ENCODE data around the gene SFRP2. TPM values are rescaled to one million over a fixed set of nuclear protein-coding genes. Genes with fewer than 3 reads are reported as not detected.

Gene SFRP2
- total and polyA plus RNA-seq, 12 donors, result 0.57 to 23.2 (median 2.5) TPM

DNA sequence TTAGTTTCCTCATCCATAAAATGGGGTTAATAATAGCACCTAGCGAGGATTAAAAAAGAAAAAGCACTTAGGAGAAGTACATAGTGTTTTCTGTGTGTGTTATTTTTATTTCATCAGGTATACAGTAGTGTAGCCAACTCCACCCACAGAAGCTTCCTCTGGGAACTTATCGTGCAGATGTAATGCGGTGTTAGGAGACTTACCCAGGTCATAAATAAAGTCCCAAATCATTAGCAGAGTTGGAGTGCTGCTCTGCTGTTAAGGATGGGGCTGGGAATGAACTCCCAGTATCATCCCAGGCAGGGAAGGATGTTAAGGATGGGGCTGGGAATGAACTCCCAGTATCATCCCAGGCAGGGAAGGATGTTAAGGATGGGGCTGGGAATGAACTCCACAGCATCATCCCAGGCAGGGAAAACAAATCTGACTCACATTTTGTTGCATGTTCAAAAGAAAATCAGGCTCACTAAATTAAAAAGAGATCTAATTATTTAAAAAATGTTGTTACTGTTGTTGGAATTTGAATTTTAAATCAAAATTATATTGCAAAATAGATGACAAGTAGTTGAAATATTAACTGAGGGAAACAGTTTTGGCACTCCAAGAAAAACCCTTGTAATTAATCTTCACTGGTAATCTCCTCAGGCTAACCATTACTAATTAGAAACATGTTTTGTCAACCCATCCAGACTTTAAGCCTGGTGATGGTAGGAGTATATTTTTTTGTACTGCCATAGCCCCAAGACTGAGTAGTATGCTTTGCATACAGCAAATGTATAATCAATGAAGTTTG lies 10.2 kb upstream of the SFRP2 start:
- DNase-seq, result no peak
- no peaks in the 10 kb centered on the region for H3K27me3 ChIP-seq
- no peak overlapping the region for H3K4me3 ChIP-seq
- H3K9me3 ChIP-seq (replicated peaks in 1 of 3), result no peaks in the 10 kb centered on the region
- 59 to 79% (median 75%) methylated on average over 3 of the region's 3 CpGs for WGBS, 4 donors
- intact Hi-C loops (cut with DNase I), result no loop called here
- H3K4me1 ChIP-seq (replicated peaks in 1 of 2), result peaks cover 0 to 6% of the 10 kb centered on the region in 2 donors
- TF ChIP-seq, protein P1, sequence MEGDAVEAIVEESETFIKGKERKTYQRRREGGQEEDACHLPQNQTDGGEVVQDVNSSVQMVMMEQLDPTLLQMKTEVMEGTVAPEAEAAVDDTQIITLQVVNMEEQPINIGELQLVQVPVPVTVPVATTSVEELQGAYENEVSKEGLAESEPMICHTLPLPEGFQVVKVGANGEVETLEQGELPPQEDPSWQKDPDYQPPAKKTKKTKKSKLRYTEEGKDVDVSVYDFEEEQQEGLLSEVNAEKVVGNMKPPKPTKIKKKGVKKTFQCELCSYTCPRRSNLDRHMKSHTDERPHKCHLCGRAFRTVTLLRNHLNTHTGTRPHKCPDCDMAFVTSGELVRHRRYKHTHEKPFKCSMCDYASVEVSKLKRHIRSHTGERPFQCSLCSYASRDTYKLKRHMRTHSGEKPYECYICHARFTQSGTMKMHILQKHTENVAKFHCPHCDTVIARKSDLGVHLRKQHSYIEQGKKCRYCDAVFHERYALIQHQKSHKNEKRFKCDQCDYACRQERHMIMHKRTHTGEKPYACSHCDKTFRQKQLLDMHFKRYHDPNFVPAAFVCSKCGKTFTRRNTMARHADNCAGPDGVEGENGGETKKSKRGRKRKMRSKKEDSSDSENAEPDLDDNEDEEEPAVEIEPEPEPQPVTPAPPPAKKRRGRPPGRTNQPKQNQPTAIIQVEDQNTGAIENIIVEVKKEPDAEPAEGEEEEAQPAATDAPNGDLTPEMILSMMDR (IDR thresholded peaks at IDR 0.05), result no peak
- no peak for TF ChIP-seq POLR2A (IDR thresholded peaks at IDR 0.05)
- no peak overlapping the region for H3K27ac ChIP-seq
- H3K36me3 ChIP-seq (replicated peaks in 1 of 2), result no peaks in the 10 kb centered on the region

DNA sequence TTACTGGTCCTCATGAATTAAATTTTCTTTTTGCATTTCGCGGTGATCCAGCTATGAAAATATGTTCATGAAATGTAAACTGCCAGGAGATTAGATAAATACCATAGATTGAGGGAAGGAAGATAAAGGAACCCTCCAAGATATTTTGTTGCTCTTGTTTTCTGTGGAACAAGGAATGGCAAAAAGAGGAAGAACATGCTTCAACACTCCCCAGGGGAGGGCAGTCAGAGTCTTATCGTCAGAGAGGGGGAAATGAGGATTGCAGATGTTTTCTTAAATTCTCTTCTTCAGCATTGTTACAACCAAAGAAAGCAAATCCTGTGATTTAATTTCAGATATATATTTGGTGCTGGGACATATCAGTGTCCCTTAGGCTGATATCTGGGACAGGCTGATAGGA lies 9.5 kb upstream of the SFRP2 start:
- WGBS, 4 donors, result 52 to 72% (median 65%) methylated on average over 3 of the region's 3 CpGs
- H3K4me1 ChIP-seq (replicated peaks in 1 of 2), result peaks cover 0 to 6% of the 10 kb centered on the region in 2 donors
- peaks cover 4% of the 10 kb centered on the region for H3K27me3 ChIP-seq
- H3K36me3 ChIP-seq (replicated peaks in 1 of 2), result no peaks in the 10 kb centered on the region
- H3K9me3 ChIP-seq (replicated peaks in 1 of 3), result no peaks in the 10 kb centered on the region
- H3K27ac ChIP-seq, result no peak overlapping the region
- TF ChIP-seq, protein P1 (IDR thresholded peaks at IDR 0.05), result no peak
- TF ChIP-seq POLR2A (IDR thresholded peaks at IDR 0.05), result no peak
- no peak overlapping the region for H3K4me3 ChIP-seq
- DNase-seq, result no peak
- intact Hi-C loops (cut with DNase I), result no loop called here

DNA sequence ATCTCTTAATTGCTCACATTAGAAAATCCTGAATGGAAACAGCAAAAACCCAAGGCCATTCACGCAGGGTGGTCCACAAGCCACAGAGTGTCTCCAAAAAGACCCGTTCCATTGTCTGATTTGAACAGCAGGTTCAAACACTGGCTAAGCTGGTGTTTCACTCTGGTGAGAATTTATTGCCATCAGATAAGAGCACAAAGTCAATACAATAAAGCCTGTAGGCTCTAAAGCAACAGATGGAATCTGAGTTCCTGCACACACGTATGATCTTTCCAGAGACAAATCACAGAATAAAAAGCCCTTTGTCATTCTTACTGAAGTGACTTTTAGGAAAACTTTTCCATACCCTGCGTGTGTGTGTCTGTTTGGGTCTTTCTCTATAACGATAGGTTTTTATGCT lies 5.1 kb upstream of the SFRP2 start:
- H3K36me3 ChIP-seq (replicated peaks in 1 of 2), result no peaks in the 10 kb centered on the region
- peaks cover 3 to 19% of the 10 kb centered on the region in 2 donors for H3K4me1 ChIP-seq (replicated peaks in 1 of 2)
- H3K9me3 ChIP-seq (replicated peaks in 1 of 3), result no peaks in the 10 kb centered on the region
- 61 to 77% (median 73%) methylated on average over 5 of the region's 5 CpGs for WGBS, 4 donors
- H3K27me3 ChIP-seq, result peaks cover 46% of the 10 kb centered on the region
- H3K4me3 ChIP-seq, result no peak overlapping the region
- TF ChIP-seq, protein P1 (IDR thresholded peaks at IDR 0.05), result no peak
- TF ChIP-seq POLR2A (IDR thresholded peaks at IDR 0.05), result no peak
- H3K27ac ChIP-seq, result no peak overlapping the region
- intact Hi-C loops (cut with DNase I), result no loop called here
- DNase-seq, result no peak

DNA sequence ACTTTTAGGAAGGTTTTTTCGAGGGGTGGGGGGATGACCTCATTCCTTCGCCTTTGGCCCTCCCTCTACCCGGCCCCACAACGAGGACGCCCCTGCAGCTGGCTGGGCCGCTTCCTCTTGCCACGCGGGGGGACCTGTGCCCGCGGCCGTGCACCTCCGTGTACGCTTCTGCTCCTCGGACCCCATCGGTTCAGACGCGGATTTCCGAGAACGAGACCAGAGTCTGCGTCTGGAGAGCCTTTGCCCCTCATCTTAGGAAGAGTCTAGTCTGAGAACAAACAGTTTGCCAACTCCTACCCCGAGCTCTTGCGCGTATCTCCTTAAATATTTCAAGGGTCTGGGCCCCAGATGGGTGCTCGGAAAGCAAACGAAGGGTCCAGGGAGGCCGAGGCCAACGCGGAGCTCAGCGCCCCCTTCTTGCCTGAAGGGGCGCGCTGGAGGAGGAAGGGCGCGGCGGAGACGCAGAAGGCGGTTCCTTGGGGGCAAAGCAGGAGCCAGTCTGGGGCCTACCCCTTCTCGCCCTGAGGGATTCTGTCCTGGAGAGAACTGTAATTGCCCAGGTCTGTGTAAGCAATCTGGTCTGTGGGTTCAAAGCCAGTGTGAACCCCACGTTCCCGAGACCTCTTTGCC lies 3.9 kb upstream of the SFRP2 start:
- Histone ChIP-seq H3K9me3 (replicated peaks in 1 of 3) (no peaks in the 10 kb centered on the region), H3K36me3 (replicated peaks in 1 of 2) (no peaks in the 10 kb centered on the region), H3K27me3 (peaks cover 56% of the 10 kb centered on the region), H3K4me3 (peak overlapping the region in 1 of 4 donors; percentile 36), H3K4me1 (replicated peaks in 1 of 2) (peaks cover 3 to 24% of the 10 kb centered on the region in 2 donors), H3K27ac (no peak overlapping the region)
- no peak for DNase-seq
- TF ChIP-seq, protein P1 (IDR thresholded peaks at IDR 0.05), result no peak
- no peak for TF ChIP-seq POLR2A (IDR thresholded peaks at IDR 0.05)
- WGBS, 4 donors, result 14 to 29% (median 24%) methylated on average over 37 to 39 of the region's 39 CpGs
- intact Hi-C loops (cut with DNase I), result no loop called here

Measured in adrenal gland (tissue), 12 donors.